Stimulated activated CD4-positive, alpha-beta T cell treated with anti-CD3 and anti-CD28 coated beads, Interleukin-1b, Interleukin-23, amount 100 ng/mL, for 48 hours (primary cell): ENCODE data around the gene UBE2E2.

Experiments
- DNase-seq: peaks from one replicate; pipeline ENCODE4 v3.0.0-alpha.2; 2020

The UBE2E2 gene

GRCh38 chr3:23489300-23490158 lies 286.4 kb downstream of the UBE2E2 start:
- DNase-seq = no peak

GRCh38 chr3:23490459-23490858 lies 287.3 kb downstream of the UBE2E2 start:
- DNase-seq = no peak

DNA sequence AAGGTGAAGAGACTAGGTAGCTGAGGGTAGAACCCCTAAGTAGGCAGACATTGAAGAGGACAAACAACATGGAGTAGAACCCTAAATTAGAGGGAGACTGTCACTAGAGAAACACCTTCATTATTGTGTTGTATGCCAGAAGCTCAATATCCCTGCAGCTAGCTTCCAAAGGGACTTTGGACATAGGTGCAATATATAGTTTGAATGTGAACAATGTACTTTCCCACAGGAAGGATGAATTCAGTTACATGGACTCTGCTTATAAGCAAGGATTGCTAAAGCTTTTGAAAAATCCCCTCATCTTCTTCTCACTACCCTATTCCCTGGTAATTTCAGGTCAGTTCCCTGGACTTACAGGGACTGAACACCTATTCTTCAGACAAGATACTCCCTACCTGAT lies 288.9 kb downstream of the UBE2E2 start:
- no peak for DNase-seq

GRCh38 chr3:23493889-23494288 lies 290.8 kb downstream of the UBE2E2 start:
- DNase-seq = no peak

DNA sequence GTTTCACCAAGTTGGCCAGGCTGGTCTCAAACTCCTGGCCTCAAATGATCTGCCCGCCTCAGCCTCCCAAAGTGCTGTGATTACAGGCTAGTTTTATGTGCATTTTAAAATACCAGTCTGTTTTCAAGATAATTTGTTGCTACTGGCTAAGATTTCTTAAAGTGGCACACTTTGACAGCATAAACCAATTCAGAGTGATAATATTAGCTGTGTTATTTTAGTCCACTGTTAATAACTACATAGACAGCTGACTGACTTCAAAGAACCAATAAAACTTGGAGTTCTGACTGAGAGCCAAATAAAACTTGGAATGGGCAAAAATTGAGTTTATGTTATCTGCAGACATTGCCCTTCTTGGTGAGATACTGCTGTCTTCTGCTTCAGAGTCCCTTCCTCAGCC lies 291.8 kb downstream of the UBE2E2 start:
- no peak for DNase-seq

- DNase-seq = no peak
These were observed 292.4 kb downstream of the UBE2E2 start for GRCh38 chr3:23495507-23495906.

DNA sequence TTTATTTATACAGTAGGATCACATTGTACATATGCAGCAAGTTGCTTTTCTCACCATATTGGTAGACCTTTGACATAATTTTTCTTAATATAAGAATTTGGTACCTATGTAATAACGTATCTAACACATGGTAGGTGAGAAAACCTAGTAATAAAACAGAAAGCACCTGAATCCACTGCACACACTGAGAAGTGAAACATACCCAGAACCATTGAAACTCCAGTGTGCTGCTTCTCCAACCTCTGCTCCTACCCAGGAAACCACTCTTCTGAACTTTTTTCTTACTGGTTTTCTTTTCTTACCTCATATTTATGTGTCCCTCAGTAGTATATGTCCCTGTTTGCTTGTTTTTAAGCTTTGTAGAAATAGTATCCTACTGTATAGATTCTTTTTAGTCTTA lies 293.0 kb downstream of the UBE2E2 start:
- DNase-seq = no peak

- DNase-seq = no peak
These were observed 294.0 kb downstream of the UBE2E2 start for GRCh38 chr3:23497156-23497555.

DNA sequence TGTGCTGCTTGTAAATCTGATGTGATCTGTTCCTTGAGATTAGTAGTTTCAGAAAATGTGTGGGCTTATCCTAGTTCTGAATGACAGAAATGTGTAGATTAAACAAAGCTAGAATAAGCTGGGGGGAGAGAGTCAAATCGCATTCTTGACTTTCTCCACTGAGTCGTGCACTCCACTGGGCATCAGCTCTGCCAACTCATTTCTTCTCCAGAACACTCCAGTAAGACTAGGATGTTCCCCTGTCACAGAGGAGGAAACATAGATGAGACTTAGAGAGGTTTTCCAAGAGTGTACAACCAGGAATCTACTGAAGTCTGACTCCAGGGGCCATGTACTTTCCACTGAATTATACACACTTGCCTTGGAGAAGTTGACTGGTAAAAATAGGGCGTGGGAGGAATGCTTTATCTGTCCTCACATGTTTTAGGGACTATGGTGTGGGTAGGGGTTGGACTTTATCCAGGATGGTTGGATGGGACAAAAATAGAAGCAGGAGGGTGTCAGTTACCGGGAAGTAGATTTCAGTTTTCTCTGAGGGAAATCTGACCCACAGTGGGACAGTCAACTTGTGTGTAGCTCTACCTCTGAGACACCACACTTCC lies 298.2 kb downstream of the UBE2E2 start:
- no peak for DNase-seq

DNA sequence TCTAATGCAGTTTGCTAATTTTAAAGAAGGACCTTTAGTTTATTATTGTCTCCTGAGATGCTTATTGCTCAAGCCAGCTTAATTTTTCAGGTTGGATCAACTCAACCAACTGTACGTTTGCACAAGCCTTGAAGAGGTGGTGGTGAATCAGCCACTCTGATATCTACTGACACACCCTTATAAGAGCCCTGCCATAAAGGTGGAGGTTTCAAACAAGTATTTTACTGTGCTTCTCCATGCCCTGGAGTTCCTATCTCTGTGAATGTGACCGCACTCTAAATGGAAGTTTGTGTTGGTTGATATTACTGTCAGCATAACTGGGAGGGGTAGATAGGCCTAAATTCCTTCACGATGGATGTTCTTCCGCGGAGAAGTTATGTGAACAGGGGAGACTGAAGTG lies 305.3 kb downstream of the UBE2E2 start:
- no peak for DNase-seq

DNA sequence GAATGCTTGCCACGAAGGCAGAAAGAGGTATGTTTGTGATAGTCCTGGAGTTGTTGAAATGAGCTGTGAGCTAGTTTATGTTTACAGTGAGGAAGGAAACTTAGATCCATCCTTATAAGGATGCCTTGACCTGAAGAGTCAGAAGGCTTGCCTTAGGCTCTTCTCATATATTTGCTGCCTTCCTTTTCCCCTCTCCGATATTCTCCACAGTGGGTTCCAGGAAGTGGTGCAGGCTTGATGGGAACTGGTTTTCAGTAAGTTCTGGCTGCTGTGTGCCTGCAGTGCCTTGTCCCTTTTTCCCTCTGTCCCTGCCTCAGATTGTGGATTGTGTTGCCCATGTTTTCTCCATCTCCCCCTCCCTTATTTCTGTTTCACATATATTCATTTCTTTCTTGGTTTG lies 315.3 kb downstream of the UBE2E2 start:
- no peak for DNase-seq

DNA sequence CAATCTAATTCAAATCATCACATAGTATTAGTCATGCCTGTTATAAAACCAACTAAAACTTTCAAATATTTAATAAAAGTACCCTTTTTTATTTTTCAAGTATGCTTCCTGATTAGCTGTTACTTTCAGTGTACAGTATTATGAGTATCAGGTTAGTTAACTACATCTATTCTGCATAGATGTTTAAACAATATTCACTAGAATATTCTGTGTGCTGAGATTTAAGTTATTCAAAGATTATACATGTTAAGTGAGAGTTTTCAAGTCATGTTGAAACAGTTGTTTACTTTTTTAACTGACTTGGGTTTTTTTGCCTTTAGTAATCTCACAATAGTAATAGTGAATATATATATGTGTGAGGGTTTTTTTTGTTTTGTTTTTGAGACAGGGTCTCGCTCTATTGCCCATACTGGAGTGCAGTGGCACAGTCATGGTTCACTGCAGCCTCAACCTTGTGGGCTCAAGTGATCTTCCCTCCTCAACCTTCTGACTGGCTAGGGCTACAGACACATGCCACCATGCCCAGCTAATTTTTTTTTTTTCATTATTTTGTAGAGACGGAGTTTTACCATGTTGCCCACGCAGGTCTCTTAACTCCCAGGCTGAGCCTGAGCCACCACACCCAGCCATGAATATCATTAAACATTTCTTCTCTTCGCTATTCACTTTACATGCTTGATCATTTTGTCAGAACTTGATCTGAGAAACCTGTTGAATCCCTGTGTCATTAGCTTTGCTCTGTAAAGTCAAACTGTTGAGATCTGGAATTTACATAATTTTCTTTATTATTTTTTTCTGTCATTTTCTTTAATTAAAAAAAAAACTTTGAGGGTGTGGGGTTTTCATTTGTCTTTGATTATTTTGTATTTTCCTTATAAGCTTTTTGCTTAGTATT lies 316.4 kb downstream of the UBE2E2 start:
- DNase-seq = no peak

DNA sequence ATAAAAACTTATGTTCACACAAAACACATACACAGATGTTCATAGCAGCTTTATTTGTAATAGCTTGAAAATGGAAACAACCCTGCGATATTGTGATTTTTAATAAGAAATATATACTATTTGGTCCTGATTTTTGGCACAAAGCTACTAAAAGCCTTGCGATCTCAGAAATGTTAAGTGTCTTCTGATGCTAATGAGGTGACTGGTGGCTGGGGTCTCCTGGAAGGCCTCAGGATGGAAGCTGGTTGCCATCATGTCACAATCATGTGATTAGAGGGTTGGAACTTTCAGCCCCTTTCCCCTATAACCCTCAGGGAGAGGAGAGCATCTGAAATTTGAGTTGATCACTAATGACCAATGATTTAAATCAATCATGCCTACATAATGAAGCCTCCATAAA lies 324.2 kb downstream of the UBE2E2 start:
- DNase-seq = no peak

DNA sequence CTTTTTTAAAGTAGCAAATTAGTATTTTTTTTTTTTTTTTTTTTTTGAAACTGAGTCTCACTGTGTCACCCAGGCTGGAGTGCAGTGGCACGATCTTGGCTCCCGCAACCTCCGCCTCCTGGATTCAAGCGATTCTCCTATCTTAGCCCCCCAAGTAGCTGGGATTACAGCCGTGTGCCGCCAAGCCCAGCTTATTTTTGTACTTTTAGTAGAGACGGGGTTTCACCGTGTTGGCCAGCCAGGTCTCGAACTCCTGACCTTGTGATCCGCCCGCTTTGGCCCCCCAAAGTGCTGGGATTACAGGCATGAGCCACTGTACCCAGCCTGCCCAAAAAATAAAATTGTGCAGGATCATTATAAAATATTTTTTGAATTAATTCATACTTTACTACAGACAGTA lies 330.5 kb downstream of the UBE2E2 start:
- no peak for DNase-seq

DNA sequence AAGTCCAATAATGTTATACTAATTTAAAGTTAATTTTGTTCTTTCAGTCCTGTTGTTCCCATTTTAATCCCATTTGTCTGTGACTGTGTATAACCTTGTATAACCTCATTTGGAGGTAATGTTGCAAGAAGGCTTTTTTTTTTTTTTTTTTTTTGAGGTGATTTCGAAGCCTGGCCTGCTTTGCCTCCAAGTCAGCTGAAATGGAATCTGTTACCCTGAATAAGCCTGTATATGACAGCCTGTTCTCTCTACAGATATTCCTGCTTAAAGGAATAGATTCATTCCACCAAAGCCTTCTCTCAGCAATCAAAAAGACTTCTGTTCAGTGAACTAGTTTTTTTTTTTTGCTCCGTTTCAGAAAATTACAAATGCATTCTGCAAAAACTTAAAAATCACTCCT lies 330.9 kb downstream of the UBE2E2 start:
- DNase-seq = no peak

- no peak for DNase-seq
These were observed 334.0 kb downstream of the UBE2E2 start for GRCh38 chr3:23537101-23537551.

- DNase-seq = no peak
These were observed 336.1 kb downstream of the UBE2E2 start for GRCh38 chr3:23539185-23539584.

DNA sequence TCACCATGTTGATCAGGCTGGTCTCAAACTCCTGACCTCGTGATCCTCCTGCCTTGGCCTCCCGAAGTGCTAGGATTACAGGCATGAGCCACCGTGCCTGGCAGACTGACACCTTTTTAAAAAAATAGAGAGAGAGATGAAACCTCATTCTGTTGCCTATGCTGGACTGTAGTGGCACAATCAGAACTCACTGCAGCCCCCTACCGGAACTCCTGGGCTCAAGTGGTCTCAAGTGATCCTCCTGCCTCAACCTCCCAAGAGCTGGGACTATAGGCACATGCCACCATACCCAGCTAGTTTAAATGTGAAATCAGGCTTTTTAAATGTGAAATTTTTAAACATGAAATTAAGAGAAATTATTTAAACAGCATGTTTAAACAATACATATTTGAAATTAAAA lies 337.5 kb downstream of the UBE2E2 start:
- DNase-seq = no peak

DNA sequence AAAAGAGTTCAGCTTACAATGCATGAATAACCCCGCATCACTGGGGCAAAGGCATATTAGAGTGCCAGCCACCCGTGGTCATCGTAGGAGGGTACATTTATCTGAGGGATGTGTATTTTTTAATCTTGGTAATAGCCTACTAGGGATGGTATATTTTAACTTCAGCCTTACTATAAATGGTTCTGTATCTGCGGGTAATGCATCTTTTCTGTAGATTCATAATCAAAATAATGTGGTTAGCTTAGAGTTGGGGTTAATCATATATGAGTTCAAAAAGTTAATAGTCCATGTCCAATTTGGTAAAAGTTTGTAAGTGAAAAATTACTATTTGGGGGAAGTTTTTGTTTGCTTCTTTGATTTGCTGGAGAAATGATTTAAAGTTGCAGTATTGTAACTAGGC lies 339.0 kb downstream of the UBE2E2 start:
- no peak for DNase-seq

DNA sequence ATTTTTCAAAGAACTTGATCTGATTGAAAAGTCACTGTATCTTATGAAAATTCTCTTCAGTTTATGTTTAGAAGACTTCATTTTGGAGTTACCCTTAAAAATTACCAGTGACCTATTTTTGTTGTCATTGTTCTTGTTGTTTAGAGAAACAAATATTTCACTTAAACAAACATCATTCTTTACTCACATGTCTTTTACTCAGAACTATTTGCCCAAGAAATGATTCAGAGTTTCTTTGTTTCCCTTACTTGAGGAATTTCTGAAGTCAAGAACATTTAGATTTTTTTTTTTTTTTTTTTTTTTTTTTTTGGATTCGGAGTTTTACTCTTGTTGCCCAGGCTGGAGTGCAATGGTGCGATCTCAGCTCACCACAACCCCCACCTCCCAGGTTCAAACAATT lies 343.1 kb downstream of the UBE2E2 start:
- DNase-seq = no peak

DNA sequence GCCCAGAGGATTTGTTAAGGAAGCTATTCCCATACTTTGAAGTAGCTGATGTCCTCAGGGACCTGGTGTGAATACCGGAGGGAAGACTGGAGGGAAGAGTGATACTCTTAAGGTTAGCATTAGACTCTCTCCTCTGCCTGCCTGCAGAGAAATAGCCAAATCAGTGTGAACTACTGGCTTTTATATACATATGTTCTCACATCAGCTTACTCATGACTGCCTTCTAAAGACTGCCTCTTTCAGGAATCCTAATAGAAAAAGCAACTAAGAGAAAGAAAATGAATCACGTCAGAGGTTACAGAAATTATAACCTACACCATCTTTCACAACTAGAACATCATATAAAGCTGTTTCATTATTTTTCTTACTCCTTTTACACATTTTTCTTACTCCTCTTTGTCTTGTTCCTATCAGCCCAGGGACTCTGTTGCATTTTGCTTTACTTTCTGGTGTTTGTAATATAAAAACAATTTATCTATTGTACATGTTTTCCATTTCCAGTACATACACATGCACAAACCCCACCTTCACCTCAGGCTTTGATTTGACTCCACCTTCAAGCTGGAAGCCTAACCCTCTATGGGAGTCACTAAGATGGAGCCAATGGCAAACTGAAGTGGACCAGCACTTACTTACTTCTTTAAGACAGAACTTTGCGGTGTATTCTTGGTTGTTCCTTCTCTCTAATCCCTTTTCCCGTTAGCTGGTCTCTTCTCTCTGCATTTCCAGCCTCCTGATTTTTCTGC lies 345.0 kb downstream of the UBE2E2 start:
- no peak for DNase-seq

- no peak for DNase-seq
These were observed 345.6 kb downstream of the UBE2E2 start for GRCh38 chr3:23548706-23549105.
